WTC11 (cell line): Measurements from ENCODE around the gene LYRM2.

Experiments
- GRHL2 ChIP-seq: fragments of 250-450 bp; sonication (Bioruptor Pico); IDR thresholded peaks from 2 replicates; pipeline ENCODE4 v1.8.0; 2022; ENCODE audit warnings: mild to moderate bottlenecking, moderate library complexity; ENCODE audit not compliant: insufficient replicate concordance, severe bottlenecking
- NR1H2 ChIP-seq: sonication (generic); formaldehyde crosslinking; IDR thresholded peaks from 2 replicates; pipeline ENCODE4 v1.9.0; 2021; ENCODE audit warnings: mild to moderate bottlenecking, moderate library complexity, missing genetic modification reagents
- NR3C1 ChIP-seq: sonication (generic); formaldehyde crosslinking; conservative IDR thresholded peaks from 2 replicates; pipeline ENCODE4 v1.8.1; 2023; ENCODE audit warnings: low read depth, mild to moderate bottlenecking, missing genetic modification reagents
- TEAD4 ChIP-seq: sonication (generic); formaldehyde crosslinking; IDR thresholded peaks from 2 replicates; pipeline ENCODE4 v1.8.0; 2022; ENCODE audit warnings: mild to moderate bottlenecking, missing genetic modification reagents
- TP53 ChIP-seq: sonication (generic); formaldehyde crosslinking; IDR thresholded peaks from 2 replicates; pipeline ENCODE4 v1.8.1; 2023; ENCODE audit warnings: mild to moderate bottlenecking, missing genetic modification reagents
- ZNF263 ChIP-seq: sonication (generic); formaldehyde crosslinking; IDR thresholded peaks from 2 replicates; pipeline ENCODE4 v1.8.1; 2022; ENCODE audit warnings: low read depth, mild to moderate bottlenecking, moderate library complexity, missing genetic modification reagents
- TF ChIP-seq, protein P1 (sequence below): fragments of 200-600 bp; IDR thresholded peaks from 2 replicates; pipeline ENCODE4 v1.8.0; 2022; ENCODE audit warnings: antibody characterized with exemption
- TF ChIP-seq, protein P2 (sequence below): sonication (generic); formaldehyde crosslinking; IDR thresholded peaks from 2 replicates; pipeline ENCODE4 v1.8.1; 2022; ENCODE audit warnings: mild to moderate bottlenecking, moderate library complexity, missing genetic modification reagents
- TF ChIP-seq, protein P3 (sequence below): sonication (generic); formaldehyde crosslinking; IDR thresholded peaks from 2 replicates; pipeline ENCODE4 v1.8.0; 2022; ENCODE audit warnings: mild to moderate bottlenecking, missing genetic modification reagents
- TF ChIP-seq, protein P4 (sequence below): sonication (generic); formaldehyde crosslinking; conservative IDR thresholded peaks from 2 replicates; pipeline ENCODE4 v1.8.1; 2022; ENCODE audit warnings: mild to moderate bottlenecking, missing genetic modification reagents
- TF ChIP-seq, protein P5 (sequence below): sonication (generic); formaldehyde crosslinking; IDR thresholded peaks from 2 replicates; pipeline ENCODE4 v1.8.1; 2022; ENCODE audit warnings: low read depth, missing genetic modification reagents, borderline replicate concordance

DNA sequence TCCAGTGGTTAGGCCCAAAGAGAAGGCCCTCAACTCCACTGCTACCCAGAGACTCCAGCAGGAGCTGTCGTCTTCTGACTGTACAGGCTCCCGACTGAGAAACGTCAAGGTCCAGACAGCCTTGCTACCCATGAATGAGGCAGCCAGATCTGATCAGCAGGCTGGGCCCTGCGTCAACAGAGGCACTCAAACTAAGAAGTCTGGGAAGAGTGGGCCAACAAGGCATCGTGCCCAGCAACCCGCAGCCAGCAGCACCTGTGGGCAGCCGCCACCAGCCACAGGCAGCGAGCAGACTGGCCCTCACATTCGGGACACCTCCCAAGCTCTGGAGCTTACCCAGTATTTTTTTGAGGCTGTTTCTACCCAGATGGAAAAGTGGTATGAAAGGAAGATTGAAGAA, 8.1 kb downstream of the LYRM2 start:
- TF ChIP-seq NR1H2 (CRISPR knock-in tag) (no peak), GRHL2 (no peak), NR3C1 (no peak), ZNF263 (CRISPR knock-in tag) (no peak), TP53 (CRISPR knock-in tag) (no peak), TEAD4 (CRISPR knock-in tag) (no peak)
- TF ChIP-seq, protein P1, sequence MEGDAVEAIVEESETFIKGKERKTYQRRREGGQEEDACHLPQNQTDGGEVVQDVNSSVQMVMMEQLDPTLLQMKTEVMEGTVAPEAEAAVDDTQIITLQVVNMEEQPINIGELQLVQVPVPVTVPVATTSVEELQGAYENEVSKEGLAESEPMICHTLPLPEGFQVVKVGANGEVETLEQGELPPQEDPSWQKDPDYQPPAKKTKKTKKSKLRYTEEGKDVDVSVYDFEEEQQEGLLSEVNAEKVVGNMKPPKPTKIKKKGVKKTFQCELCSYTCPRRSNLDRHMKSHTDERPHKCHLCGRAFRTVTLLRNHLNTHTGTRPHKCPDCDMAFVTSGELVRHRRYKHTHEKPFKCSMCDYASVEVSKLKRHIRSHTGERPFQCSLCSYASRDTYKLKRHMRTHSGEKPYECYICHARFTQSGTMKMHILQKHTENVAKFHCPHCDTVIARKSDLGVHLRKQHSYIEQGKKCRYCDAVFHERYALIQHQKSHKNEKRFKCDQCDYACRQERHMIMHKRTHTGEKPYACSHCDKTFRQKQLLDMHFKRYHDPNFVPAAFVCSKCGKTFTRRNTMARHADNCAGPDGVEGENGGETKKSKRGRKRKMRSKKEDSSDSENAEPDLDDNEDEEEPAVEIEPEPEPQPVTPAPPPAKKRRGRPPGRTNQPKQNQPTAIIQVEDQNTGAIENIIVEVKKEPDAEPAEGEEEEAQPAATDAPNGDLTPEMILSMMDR, result no peak
- TF ChIP-seq, protein P2, sequence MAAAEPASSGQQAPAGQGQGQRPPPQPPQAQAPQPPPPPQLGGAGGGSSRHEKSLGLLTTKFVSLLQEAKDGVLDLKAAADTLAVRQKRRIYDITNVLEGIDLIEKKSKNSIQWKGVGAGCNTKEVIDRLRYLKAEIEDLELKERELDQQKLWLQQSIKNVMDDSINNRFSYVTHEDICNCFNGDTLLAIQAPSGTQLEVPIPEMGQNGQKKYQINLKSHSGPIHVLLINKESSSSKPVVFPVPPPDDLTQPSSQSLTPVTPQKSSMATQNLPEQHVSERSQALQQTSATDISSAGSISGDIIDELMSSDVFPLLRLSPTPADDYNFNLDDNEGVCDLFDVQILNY, result no peak
- TF ChIP-seq, protein P3, sequence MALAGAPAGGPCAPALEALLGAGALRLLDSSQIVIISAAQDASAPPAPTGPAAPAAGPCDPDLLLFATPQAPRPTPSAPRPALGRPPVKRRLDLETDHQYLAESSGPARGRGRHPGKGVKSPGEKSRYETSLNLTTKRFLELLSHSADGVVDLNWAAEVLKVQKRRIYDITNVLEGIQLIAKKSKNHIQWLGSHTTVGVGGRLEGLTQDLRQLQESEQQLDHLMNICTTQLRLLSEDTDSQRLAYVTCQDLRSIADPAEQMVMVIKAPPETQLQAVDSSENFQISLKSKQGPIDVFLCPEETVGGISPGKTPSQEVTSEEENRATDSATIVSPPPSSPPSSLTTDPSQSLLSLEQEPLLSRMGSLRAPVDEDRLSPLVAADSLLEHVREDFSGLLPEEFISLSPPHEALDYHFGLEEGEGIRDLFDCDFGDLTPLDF (CRISPR knock-in tag), result no peak
- TF ChIP-seq, protein P4, sequence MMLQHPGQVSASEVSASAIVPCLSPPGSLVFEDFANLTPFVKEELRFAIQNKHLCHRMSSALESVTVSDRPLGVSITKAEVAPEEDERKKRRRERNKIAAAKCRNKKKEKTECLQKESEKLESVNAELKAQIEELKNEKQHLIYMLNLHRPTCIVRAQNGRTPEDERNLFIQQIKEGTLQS (CRISPR knock-in tag), result no peak
- TF ChIP-seq, protein P5, sequence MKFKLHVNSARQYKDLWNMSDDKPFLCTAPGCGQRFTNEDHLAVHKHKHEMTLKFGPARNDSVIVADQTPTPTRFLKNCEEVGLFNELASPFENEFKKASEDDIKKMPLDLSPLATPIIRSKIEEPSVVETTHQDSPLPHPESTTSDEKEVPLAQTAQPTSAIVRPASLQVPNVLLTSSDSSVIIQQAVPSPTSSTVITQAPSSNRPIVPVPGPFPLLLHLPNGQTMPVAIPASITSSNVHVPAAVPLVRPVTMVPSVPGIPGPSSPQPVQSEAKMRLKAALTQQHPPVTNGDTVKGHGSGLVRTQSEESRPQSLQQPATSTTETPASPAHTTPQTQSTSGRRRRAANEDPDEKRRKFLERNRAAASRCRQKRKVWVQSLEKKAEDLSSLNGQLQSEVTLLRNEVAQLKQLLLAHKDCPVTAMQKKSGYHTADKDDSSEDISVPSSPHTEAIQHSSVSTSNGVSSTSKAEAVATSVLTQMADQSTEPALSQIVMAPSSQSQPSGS (CRISPR knock-in tag), result no peak
